Neural cell (in vitro differentiated cells): ENCODE results near the gene CCDC28A. TPM values are rescaled to one million over a fixed set of nuclear protein-coding genes. Genes with fewer than 3 reads are reported as not detected.

Source experiments
- H2AFZ ChIP-seq: fragments of 200-600, 300-800 bp; sonication (generic), shearing (Covaris generic); 2 replicates; pipeline ENCODE4 v1.6.0; 2014; ENCODE audit warnings: low read depth, mild to moderate bottlenecking, antibody characterized with exemption, low read length, moderate library complexity
- H3F3A ChIP-seq: fragments of 200-600 bp; shearing (Covaris generic); 2 replicates; pipeline ENCODE4 v1.6.1; 2016; ENCODE audit warnings: mild to moderate bottlenecking, moderate library complexity, mixed read lengths, antibody characterized with exemption, low read length; ENCODE audit not compliant: insufficient read depth, poor library complexity, severe bottlenecking
- H3K27ac ChIP-seq: fragments of 200-600, 300-800 bp; sonication (generic), shearing (Covaris generic); 2 replicates; pipeline ENCODE4 v1.5.1; 2014; ENCODE audit warnings: mild to moderate bottlenecking, low read length, moderate library complexity
- H3K27me3 ChIP-seq: fragments of 300-800, 200-600 bp; sonication (generic), shearing (Covaris generic); 2 replicates; pipeline ENCODE4 v1.6.0; 2014; ENCODE audit warnings: mild to moderate bottlenecking, low read depth, low read length, moderate library complexity; ENCODE audit not compliant: insufficient read depth
- H3K36me3 ChIP-seq: fragments of 300-800, 200-600 bp; sonication (generic), shearing (Covaris generic); 2 replicates; pipeline ENCODE4 v1.5.1; 2014; ENCODE audit warnings: mild to moderate bottlenecking, antibody characterized with exemption, low read length, moderate library complexity; ENCODE audit not compliant: insufficient read depth
- H3K4me2 ChIP-seq: fragments of 300-800, 200-600 bp; sonication (generic), shearing (Covaris generic); 2 replicates; pipeline ENCODE4 v1.6.0; 2014; ENCODE audit warnings: mild to moderate bottlenecking, low read length
- H3K4me3 ChIP-seq: fragments of 300-800, 200-600 bp; sonication (generic), shearing (Covaris generic); 2 replicates; pipeline ENCODE4 v1.5.1; 2014; ENCODE audit warnings: mild to moderate bottlenecking, low read length, moderate library complexity
- H3K79me2 ChIP-seq: fragments of 200-600 bp; shearing (Covaris generic); replicated peaks from 2 replicates; pipeline ENCODE4 v1.6.0; 2014; ENCODE audit warnings: mild to moderate bottlenecking, low read length, moderate library complexity; ENCODE audit not compliant: insufficient read depth
- H3K9ac ChIP-seq: fragments of 300-800, 200-600 bp; sonication (generic), shearing (Covaris generic); 2 replicates; pipeline ENCODE4 v1.6.1; 2016; ENCODE audit warnings: mild to moderate bottlenecking, low read length, mixed read lengths
- H3K9me2 ChIP-seq: fragments of 200-600 bp; shearing (Covaris generic); 2 replicates; pipeline ENCODE4 v1.6.1; 2016; ENCODE audit warnings: mild to moderate bottlenecking, low read length, mixed read lengths; ENCODE audit not compliant: insufficient read depth
- H3K9me3 ChIP-seq: fragments of 200-600, 300-800 bp; sonication (generic), shearing (Covaris generic); 2 replicates; pipeline ENCODE4 v1.6.1; 2016; ENCODE audit warnings: mild to moderate bottlenecking, mixed run types, low read length, moderate library complexity, mixed read lengths
- H4K20me1 ChIP-seq: fragments of 200-600 bp; shearing (Covaris generic); 2 replicates; pipeline ENCODE4 v1.6.1; 2016; ENCODE audit warnings: mild to moderate bottlenecking, mixed run types; ENCODE audit not compliant: insufficient read depth
- CTCF ChIP-seq: fragments of 450-650 bp; IDR thresholded peaks from 2 replicates; pipeline ENCODE4 v1.5.1; 2014; ENCODE audit warnings: antibody characterized with exemption, mild to moderate bottlenecking, moderate library complexity; ENCODE audit not compliant: poor library complexity, severe bottlenecking
- EP300 ChIP-seq: fragments of 450-650 bp; conservative IDR thresholded peaks from 2 replicates; pipeline ENCODE4 v1.6.1; 2014; ENCODE audit warnings: antibody characterized with exemption, mild to moderate bottlenecking, moderate library complexity; ENCODE audit not compliant: poor library complexity, severe bottlenecking
- EZH2 ChIP-seq: fragments of 200-600, 300-800 bp; shearing (Covaris generic), sonication (generic); IDR thresholded peaks from 2 replicates; pipeline ENCODE4 v1.6.1; 2014; ENCODE audit warnings: antibody characterized with exemption, low read length, borderline replicate concordance, mild to moderate bottlenecking; ENCODE audit not compliant: insufficient read depth, poor library complexity, severe bottlenecking
- MXI1 ChIP-seq: fragments of 450-650 bp; conservative IDR thresholded peaks from 2 replicates; pipeline ENCODE4 v1.6.1; 2014; ENCODE audit warnings: antibody characterized with exemption, mild to moderate bottlenecking; ENCODE audit not compliant: poor library complexity, severe bottlenecking
- POLR2AphosphoS5 ChIP-seq: IDR thresholded peaks from 2 replicates; pipeline ENCODE4 v1.6.1; 2012
- RAD21 ChIP-seq: fragments of 450-650 bp; conservative IDR thresholded peaks from 2 replicates; pipeline ENCODE4 v1.6.1; 2014; ENCODE audit warnings: antibody characterized with exemption, mild to moderate bottlenecking, moderate library complexity
- REST ChIP-seq: IDR thresholded peaks from 2 replicates; pipeline ENCODE4 v1.6.1; 2012; ENCODE audit warnings: borderline replicate concordance
- SMC3 ChIP-seq: fragments of 450-650 bp; conservative IDR thresholded peaks from 2 replicates; pipeline ENCODE4 v1.6.1; 2014; ENCODE audit warnings: antibody characterized with exemption, mild to moderate bottlenecking, moderate library complexity; ENCODE audit not compliant: poor library complexity
- TAF1 ChIP-seq: IDR thresholded peaks from 2 replicates; pipeline ENCODE4 v1.6.1; 2012; ENCODE audit warnings: low read depth
- polyA plus RNA-seq: library from polyadenylated mRNA; depleted of rRNA; stranded (reverse); fragments of >200 nt; gene quantifications from 2 replicates; pipeline ENCODE4 v1.2.3, GENCODE V29; 2014

CCDC28A gene
- polyA plus RNA-seq, 1 donor from 2014 or later, result 10.6 TPM

GRCh38 chr6:138803861-138804260 is 30.3 kb downstream of the CCDC28A start:
- H3K9ac ChIP-seq, result no peak overlapping the region
- no peaks in the 10 kb centered on the region for H3K36me3 ChIP-seq
- H3K27ac ChIP-seq, result no peak overlapping the region
- H2AFZ ChIP-seq, result no peak overlapping the region
- H3F3A ChIP-seq, result no peaks in the 10 kb centered on the region
- H4K20me1 ChIP-seq, result no peaks in the 10 kb centered on the region
- H3K9me2 ChIP-seq, result no peaks in the 10 kb centered on the region
- no peaks in the 10 kb centered on the region for H3K9me3 ChIP-seq
- H3K4me3 ChIP-seq, result no peak overlapping the region
- TF ChIP-seq MXI1 (no peak), RAD21 (no peak), EP300 (no peak), POLR2AphosphoS5 (no peak), REST (no peak), TAF1 (no peak), EZH2 (no peak), SMC3 (no peak), CTCF (no peak)
- H3K27me3 ChIP-seq, result no peaks in the 10 kb centered on the region
- H3K4me2 ChIP-seq, result no peak overlapping the region
- no peaks in the 10 kb centered on the region for H3K79me2 ChIP-seq

- no peaks in the 10 kb centered on the region for H3K9me2 ChIP-seq
- no peaks in the 10 kb centered on the region for H3K79me2 ChIP-seq
- H3K36me3 ChIP-seq, result no peaks in the 10 kb centered on the region
- no peak overlapping the region for H3K9ac ChIP-seq
- no peaks in the 10 kb centered on the region for H4K20me1 ChIP-seq
- H3F3A ChIP-seq, result no peaks in the 10 kb centered on the region
- H3K27me3 ChIP-seq, result no peaks in the 10 kb centered on the region
- H3K4me2 ChIP-seq, result no peak overlapping the region
- H3K27ac ChIP-seq, result no peak overlapping the region
- H3K4me3 ChIP-seq, result no peak overlapping the region
- no peak for TF ChIP-seq REST
- TF ChIP-seq POLR2AphosphoS5, result no peak
- TF ChIP-seq SMC3, result no peak
- TF ChIP-seq CTCF, result no peak
- no peak for TF ChIP-seq RAD21
- no peak for TF ChIP-seq MXI1
- TF ChIP-seq TAF1, result no peak
- TF ChIP-seq EZH2, result no peak
- no peak for TF ChIP-seq EP300
- no peak overlapping the region for H2AFZ ChIP-seq
- no peaks in the 10 kb centered on the region for H3K9me3 ChIP-seq
These were observed 31.6 kb downstream of the CCDC28A start for GRCh38 chr6:138805016-138805765.
